ENCODE data around the gene CLCN2.

Gene CLCN2

GRCh38 chr3:184337399-184337714 lies 24.0 kb downstream of the CLCN2 start, which contains the start of gene FAM131A:
FAM131A (plus strand) TSS chr3:184337600; CDS start chr3:184337631, 31 bp downstream.
- Mint-ChIP-seq H3K4me3 (peak within 1 kb of the TSS; percentile 91 to 95), H3K9me3 (no peaks in the 10 kb centered on the region), H3K27ac (peak within 1 kb of the TSS; percentile 94), H3K36me3 (peaks cover 34 to 50% of the 10 kb centered on the region in 2 donors), H3K4me1 (peaks cover 40 to 60% of the 10 kb centered on the region in 2 donors), H3K27me3 (no peaks in the 10 kb centered on the region)
- ATAC-seq (replicated peaks) (no peak), DNase-seq (no peak)

- peak overlapping the region; percentile 94 for H3K27ac Mint-ChIP-seq
- H3K4me3 Mint-ChIP-seq = peak overlapping the region; percentile 91 to 95
- no peaks in the 10 kb centered on the region for H3K9me3 Mint-ChIP-seq
- DNase-seq = no peak
- peaks cover 40 to 62% of the 10 kb centered on the region in 2 donors for H3K4me1 Mint-ChIP-seq
- H3K36me3 Mint-ChIP-seq = peaks cover 37 to 54% of the 10 kb centered on the region in 2 donors
- peak; percentile 13 to 26 for ATAC-seq (replicated peaks)
- no peaks in the 10 kb centered on the region for H3K27me3 Mint-ChIP-seq
Observed at GRCh38 chr3:184336547-184337398, 24.6 kb downstream of the CLCN2 start.

- DNase-seq = peak; percentile 77
- peak overlapping the region; percentile 91 to 95 for H3K4me3 Mint-ChIP-seq
- H3K27me3 Mint-ChIP-seq = no peaks in the 10 kb centered on the region
- peaks cover 42 to 56% of the 10 kb centered on the region in 2 donors for H3K36me3 Mint-ChIP-seq
- peak overlapping the region; percentile 94 for H3K27ac Mint-ChIP-seq
- peak; percentile 69 to 81 for ATAC-seq (replicated peaks)
- H3K4me1 Mint-ChIP-seq = peaks cover 39 to 62% of the 10 kb centered on the region in 2 donors
- no peaks in the 10 kb centered on the region for H3K9me3 Mint-ChIP-seq
Observed at GRCh38 chr3:184335661-184336546, 25.5 kb downstream of the CLCN2 start.

GRCh38 chr3:184335291-184335660 lies 26.1 kb downstream of the CLCN2 start:
- ATAC-seq (replicated peaks) (peak in 1 of 2 donors; percentile 2), DNase-seq (no peak)
- Mint-ChIP-seq H3K4me3 (peak overlapping the region; percentile 91 to 95), H3K36me3 (peaks cover 41 to 52% of the 10 kb centered on the region in 2 donors), H3K27ac (peak overlapping the region; percentile 85), H3K4me1 (peaks cover 35 to 62% of the 10 kb centered on the region in 2 donors), H3K27me3 (no peaks in the 10 kb centered on the region), H3K9me3 (no peaks in the 10 kb centered on the region)

- DNase-seq (no peak), ATAC-seq (replicated peaks) (peak in 1 of 2 donors; percentile 20)
- no peaks in the 10 kb centered on the region for H3K9me3 Mint-ChIP-seq
- H3K4me1 Mint-ChIP-seq = peaks cover 35 to 65% of the 10 kb centered on the region in 2 donors
- peak overlapping the region; percentile 21 to 31 for H3K4me3 Mint-ChIP-seq
- peaks cover 44 to 56% of the 10 kb centered on the region in 2 donors for H3K36me3 Mint-ChIP-seq
- no peaks in the 10 kb centered on the region for H3K27me3 Mint-ChIP-seq
- H3K27ac Mint-ChIP-seq = peak overlapping the region; percentile 77
Observed at GRCh38 chr3:184334470-184335158, 26.8 kb downstream of the CLCN2 start.

GRCh38 chr3:184333700-184334099 lies 27.7 kb downstream of the CLCN2 start:
- no peak for DNase-seq
- H3K27me3 Mint-ChIP-seq = no peaks in the 10 kb centered on the region
- H3K36me3 Mint-ChIP-seq = peaks cover 49 to 60% of the 10 kb centered on the region in 2 donors
- ATAC-seq (replicated peaks) = no peak
- peak overlapping the region; percentile 77 for H3K27ac Mint-ChIP-seq
- H3K4me3 Mint-ChIP-seq = no peak overlapping the region
- H3K9me3 Mint-ChIP-seq = no peaks in the 10 kb centered on the region
- H3K4me1 Mint-ChIP-seq = peaks cover 31 to 69% of the 10 kb centered on the region in 2 donors

DNA sequence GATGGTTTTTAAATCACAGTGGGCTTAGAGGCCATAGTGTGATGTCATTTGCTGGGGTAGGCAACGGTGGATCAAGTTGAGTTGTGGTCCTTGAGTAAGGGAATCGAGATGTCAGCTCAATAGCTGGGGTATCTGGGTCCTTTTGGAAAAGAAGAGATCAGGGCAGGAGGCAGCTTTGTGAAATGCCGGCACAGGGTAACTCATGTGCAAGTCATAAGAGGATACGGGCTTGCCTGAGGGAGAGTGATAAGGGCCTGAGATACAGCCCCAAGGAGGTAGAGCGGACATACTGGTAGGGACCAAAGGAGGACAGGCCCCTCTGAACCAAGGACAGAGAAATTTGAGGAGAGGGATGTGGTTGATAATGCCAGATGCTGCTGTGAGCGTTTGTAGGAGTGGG lies 28.2 kb downstream of the CLCN2 start:
- Mint-ChIP-seq H3K36me3 (peaks cover 54 to 64% of the 10 kb centered on the region in 2 donors), H3K4me1 (peaks cover 34 to 68% of the 10 kb centered on the region in 2 donors), H3K9me3 (no peaks in the 10 kb centered on the region), H3K4me3 (no peak overlapping the region), H3K27me3 (no peaks in the 10 kb centered on the region), H3K27ac (peak overlapping the region; percentile 77)
- no peak for ATAC-seq (replicated peaks)
- no peak for DNase-seq

- Mint-ChIP-seq H3K27ac (peak overlapping the region; percentile 77), H3K9me3 (no peaks in the 10 kb centered on the region), H3K27me3 (no peaks in the 10 kb centered on the region), H3K4me1 (peaks cover 28 to 67% of the 10 kb centered on the region in 2 donors), H3K4me3 (no peak overlapping the region), H3K36me3 (peaks cover 55 to 64% of the 10 kb centered on the region in 2 donors)
- ATAC-seq (replicated peaks) (no peak), DNase-seq (no peak)
Observed at GRCh38 chr3:184332370-184333090, 28.9 kb downstream of the CLCN2 start.

GRCh38 chr3:184328516-184328915 lies 32.9 kb downstream of the CLCN2 start:
- H3K9me3 Mint-ChIP-seq = no peaks in the 10 kb centered on the region
- no peak overlapping the region for H3K4me3 Mint-ChIP-seq
- peak overlapping the region; percentile 79 for H3K27ac Mint-ChIP-seq
- no peak for DNase-seq
- ATAC-seq (replicated peaks) = no peak
- H3K27me3 Mint-ChIP-seq = no peaks in the 10 kb centered on the region
- peaks cover 78 to 81% of the 10 kb centered on the region in 2 donors for H3K36me3 Mint-ChIP-seq
- H3K4me1 Mint-ChIP-seq = peaks cover 23 to 41% of the 10 kb centered on the region in 2 donors

- H3K36me3 Mint-ChIP-seq = peaks cover 77 to 82% of the 10 kb centered on the region in 2 donors
- no peak overlapping the region for H3K4me3 Mint-ChIP-seq
- no peaks in the 10 kb centered on the region for H3K9me3 Mint-ChIP-seq
- ATAC-seq (replicated peaks) (no peak), DNase-seq (no peak)
- peak overlapping the region; percentile 31 for H3K27ac Mint-ChIP-seq
- peaks cover 16 to 28% of the 10 kb centered on the region in 2 donors for H3K4me1 Mint-ChIP-seq
- H3K27me3 Mint-ChIP-seq = no peaks in the 10 kb centered on the region
Observed at GRCh38 chr3:184327171-184327570, 34.2 kb downstream of the CLCN2 start.

DNA sequence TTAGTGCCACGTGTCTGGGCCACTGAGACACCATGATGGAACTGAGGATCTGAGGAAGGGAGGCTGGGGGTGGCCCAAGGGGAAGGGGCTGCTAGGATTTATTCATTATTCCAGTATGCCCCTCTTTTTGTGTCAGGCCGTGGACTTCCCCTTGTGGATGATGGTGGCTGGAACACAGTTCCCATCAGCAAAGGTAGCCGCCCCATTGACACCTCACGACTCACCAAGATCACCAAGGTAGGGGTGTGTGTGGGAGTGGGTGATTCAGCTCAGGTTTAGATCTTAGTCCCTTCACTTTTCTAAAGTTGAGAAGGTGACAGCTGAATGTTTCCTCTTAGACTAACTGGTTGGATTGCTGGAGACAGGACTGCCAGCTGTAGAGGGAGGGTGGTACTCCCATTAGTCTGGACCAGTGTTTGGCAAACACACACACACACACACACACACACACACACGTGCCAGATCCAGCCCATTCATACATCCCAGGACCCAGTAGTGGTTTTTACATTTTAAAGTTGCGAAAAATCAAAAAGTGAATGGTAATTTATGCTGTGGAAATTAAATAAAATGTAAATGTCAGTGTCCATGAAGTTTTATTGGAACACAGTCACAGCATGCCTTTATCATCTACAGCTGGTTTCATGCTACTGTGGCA lies 35.6 kb downstream of the CLCN2 start:
- no peak for DNase-seq
- no peak for ATAC-seq (replicated peaks)
- no peaks in the 10 kb centered on the region for H3K9me3 Mint-ChIP-seq
- H3K4me3 Mint-ChIP-seq = no peak overlapping the region
- H3K4me1 Mint-ChIP-seq = peaks cover 20 to 28% of the 10 kb centered on the region in 2 donors
- H3K27ac Mint-ChIP-seq = peak overlapping the region; percentile 53
- H3K27me3 Mint-ChIP-seq = no peaks in the 10 kb centered on the region
- peaks cover 73 to 84% of the 10 kb centered on the region in 2 donors for H3K36me3 Mint-ChIP-seq

GRCh38 chr3:184325269-184325668 lies 36.1 kb downstream of the CLCN2 start:
- no peaks in the 10 kb centered on the region for H3K27me3 Mint-ChIP-seq
- H3K9me3 Mint-ChIP-seq = no peaks in the 10 kb centered on the region
- ATAC-seq (replicated peaks) (no peak), DNase-seq (no peak)
- peak overlapping the region; percentile 53 for H3K27ac Mint-ChIP-seq
- no peak overlapping the region for H3K4me3 Mint-ChIP-seq
- H3K4me1 Mint-ChIP-seq = peaks cover 20 to 28% of the 10 kb centered on the region in 2 donors
- peaks cover 76 to 85% of the 10 kb centered on the region in 2 donors for H3K36me3 Mint-ChIP-seq

DNA sequence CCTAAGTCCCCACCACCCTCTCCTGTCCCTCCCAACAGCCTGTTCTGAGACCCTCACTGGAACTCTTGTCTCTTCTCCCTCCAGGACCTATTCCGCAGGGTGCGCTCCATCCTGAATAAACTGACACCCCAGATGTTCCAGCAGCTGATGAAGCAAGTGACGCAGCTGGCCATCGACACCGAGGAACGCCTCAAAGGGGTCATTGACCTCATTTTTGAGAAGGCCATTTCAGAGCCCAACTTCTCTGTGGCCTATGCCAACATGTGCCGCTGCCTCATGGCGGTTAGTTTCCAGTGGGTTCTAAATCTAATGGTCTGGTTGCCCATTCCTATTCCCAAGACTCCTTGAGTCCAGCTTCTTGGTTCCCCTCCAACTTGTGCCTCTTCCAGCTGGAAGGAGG lies 37.7 kb downstream of the CLCN2 start:
- Mint-ChIP-seq H3K27me3 (no peaks in the 10 kb centered on the region), H3K4me1 (peaks cover 27% of the 10 kb centered on the region in 2 donors), H3K9me3 (no peaks in the 10 kb centered on the region), H3K36me3 (peaks cover 73 to 80% of the 10 kb centered on the region in 2 donors), H3K4me3 (no peak overlapping the region), H3K27ac (peak overlapping the region; percentile 39)
- ATAC-seq (replicated peaks) (no peak), DNase-seq (no peak)
